NCI-H2196 (cell line): Measurements from ENCODE around the gene TINAG.

Experiments
- DNase-seq: peaks from one replicate; lab custom pipeline; 2025; ENCODE audit not compliant: unreplicated experiment; lab: John Stamatoyannopoulos, UW

TINAG gene

GRCh38 chr6:54308289-54308985 is at the start of gene TINAG:
TINAG (plus strand) TSS chr6:54308441; CDS start chr6:54308551, 110 bp downstream.
- no peak for DNase-seq

GRCh38 chr6:54260025-54260424 is 48.2 kb upstream of the TINAG start:
- no peak for DNase-seq

- no peak for DNase-seq
Measured at GRCh38 chr6:54262499-54262898, 45.7 kb upstream of the TINAG start.

- no peak for DNase-seq
Measured at GRCh38 chr6:54262971-54263370, 45.3 kb upstream of the TINAG start.

GRCh38 chr6:54264581-54265272 is 43.5 kb upstream of the TINAG start:
- DNase-seq = no peak

- no peak for DNase-seq
Measured at GRCh38 chr6:54266400-54266923, 41.8 kb upstream of the TINAG start.

GRCh38 chr6:54267798-54268197 is 40.4 kb upstream of the TINAG start:
- peak; percentile 6 for DNase-seq

- no peak for DNase-seq
Measured at GRCh38 chr6:54273214-54273820, 34.9 kb upstream of the TINAG start.

GRCh38 chr6:54274383-54274782 is 33.9 kb upstream of the TINAG start:
- no peak for DNase-seq

- no peak for DNase-seq
Measured at GRCh38 chr6:54282186-54282585, 26.1 kb upstream of the TINAG start.

- DNase-seq = no peak
Measured at GRCh38 chr6:54284161-54284860, 23.9 kb upstream of the TINAG start.

GRCh38 chr6:54285595-54285994 is 22.6 kb upstream of the TINAG start:
- DNase-seq = no peak

GRCh38 chr6:54286141-54286540 is 22.1 kb upstream of the TINAG start:
- DNase-seq = no peak

- no peak for DNase-seq
Measured at GRCh38 chr6:54288474-54288873, 19.8 kb upstream of the TINAG start.

- DNase-seq = no peak
Measured at GRCh38 chr6:54289426-54289825, 18.8 kb upstream of the TINAG start.

- no peak for DNase-seq
Measured at GRCh38 chr6:54291146-54291545, 17.1 kb upstream of the TINAG start.

GRCh38 chr6:54291738-54292137 is 16.5 kb upstream of the TINAG start:
- no peak for DNase-seq

- no peak for DNase-seq
Measured at GRCh38 chr6:54294965-54295532, 13.2 kb upstream of the TINAG start.

- DNase-seq = no peak
Measured at GRCh38 chr6:54299542-54300269, 8.5 kb upstream of the TINAG start.

GRCh38 chr6:54301770-54302169 is 6.5 kb upstream of the TINAG start:
- no peak for DNase-seq
